HuH-7.5 (cell line): ENCODE measurements around the gene CD151.

Source experiments
- DNase-seq: peaks from one replicate; pipeline ENCODE4 v3.0.0; 2011; ENCODE audit warnings: low spot score

The CD151 gene

GRCh38 chr11:815675-816432, 16.9 kb upstream of the CD151 start:
- no peak for DNase-seq

GRCh38 chr11:816433-816779, 16.3 kb upstream of the CD151 start:
- no peak for DNase-seq

- DNase-seq: peak; percentile 41
Measured at GRCh38 chr11:818396-819128, 14.2 kb upstream of the CD151 start, which contains the start of gene PNPLA2. Gene PNPLA2 (plus strand): TSS chr11:818914. CDS start chr11:819719, 805 bp downstream.

DNA sequence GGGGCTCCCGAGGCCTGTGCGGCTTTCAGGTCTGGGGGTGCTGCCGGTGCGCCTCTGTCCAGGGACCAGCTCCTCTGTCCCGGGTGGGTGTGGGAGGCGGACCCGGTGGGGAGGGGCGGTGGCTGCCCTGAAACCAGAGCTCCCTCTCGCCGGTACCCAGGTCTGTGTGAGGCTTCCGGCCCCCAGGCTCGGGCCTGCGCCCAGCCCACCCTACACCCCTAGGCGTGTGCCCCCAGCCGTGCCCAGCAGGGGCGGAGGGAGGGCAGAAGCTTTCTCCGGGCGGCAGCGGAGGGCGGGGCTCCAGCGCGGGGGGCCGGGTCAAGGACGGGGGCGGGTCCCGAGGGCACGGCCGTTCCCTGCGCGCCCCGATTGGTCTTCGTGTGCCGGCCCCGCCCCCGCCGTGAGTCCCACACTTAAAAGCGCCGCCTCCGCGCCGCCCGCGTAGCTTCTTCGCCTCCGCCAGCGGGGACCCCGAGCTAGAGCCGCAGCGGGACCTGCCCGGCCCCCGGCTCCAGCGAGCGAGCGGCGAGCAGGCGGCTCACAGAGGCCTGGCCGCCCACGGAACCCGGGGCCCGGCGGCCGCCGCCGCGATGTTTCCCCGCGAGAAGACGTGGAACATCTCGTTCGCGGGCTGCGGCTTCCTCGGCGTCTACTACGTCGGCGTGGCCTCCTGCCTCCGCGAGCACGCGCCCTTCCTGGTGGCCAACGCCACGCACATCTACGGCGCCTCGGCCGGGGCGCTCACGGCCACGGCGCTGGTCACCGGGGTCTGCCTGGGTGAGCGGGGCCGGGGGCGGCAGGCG, 13.4 kb upstream of the CD151 start:
- peak; percentile 82 for DNase-seq

DNA sequence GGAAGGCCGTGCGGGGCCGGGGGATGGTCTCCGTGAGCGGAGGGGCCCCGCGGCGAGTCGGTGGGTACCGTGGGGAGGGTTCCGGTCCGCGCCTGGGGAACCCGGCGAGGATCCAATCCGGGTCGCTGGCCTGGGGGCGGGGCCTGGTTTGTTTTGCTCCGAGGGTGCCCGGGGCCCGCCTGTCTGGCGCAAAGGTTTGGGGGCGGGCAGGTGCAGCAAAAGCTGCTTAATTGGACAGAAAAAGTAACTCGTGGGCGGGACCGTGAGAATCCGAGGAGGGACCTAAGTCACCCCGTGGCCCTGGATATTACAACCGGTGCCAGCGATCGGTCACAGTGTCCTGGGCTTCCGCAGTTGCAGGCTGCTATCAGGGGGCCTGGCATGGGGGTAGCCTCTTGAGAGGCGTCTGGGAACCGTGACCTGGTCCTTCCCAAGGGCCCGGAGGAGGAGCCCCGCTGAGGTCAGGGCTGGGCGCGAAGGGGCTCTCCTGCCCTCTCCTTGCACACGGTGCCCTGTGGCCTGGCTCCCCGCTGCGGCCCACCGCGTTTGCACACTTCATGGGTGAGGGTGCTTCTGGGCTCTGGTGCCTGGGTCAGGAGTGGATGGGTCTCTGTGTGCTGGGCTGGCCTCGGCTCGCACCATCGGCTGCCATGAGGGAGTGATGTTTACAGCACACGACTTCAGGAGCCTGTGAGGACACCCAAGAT, 12.7 kb upstream of the CD151 start:
- DNase-seq: peak; percentile 94

DNA sequence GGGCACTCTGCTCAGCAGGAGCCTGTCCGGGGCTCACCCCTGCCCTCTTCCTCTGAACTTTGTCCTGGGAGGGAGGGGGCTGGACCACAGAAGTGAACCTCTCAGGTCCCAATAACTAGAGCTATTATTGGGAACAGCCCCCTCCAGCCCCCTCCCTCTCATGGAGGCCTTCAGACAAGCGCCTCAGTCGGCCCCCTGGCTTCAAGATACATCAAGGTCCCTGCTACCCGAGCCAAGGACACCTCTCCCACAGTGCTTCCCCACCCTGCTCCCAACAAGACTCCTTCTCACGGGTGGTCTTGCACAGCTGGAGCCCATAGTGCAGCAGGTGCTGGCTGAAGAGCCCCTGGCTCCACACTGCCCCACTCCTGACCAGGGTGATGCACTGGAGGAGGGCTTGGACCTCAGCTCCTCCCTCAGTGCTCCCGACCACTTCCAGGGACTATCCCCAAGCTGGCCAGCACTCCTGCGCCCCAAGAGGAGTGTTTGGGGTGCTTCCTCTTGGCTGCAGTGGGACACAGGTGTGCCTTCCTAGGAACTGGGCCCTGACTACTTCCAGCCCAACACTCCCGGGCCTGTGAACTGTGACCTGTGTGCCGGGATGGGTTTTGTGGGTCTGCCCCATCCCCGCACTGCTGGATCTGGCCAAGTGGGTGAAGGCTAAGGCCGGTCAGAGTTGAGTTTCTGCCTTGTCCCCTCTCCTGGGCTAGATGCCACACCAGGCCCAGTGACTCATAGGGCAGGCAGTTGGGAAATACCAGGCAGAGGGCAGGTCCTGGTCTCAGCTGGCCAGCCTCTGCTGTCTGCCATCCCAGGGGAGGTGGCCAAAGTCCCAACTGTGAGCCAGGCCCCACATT, 11.9 kb upstream of the CD151 start:
- no peak for DNase-seq

GRCh38 chr11:821512-822371, 11.0 kb upstream of the CD151 start:
- no peak for DNase-seq

GRCh38 chr11:823441-824291, 9.1 kb upstream of the CD151 start:
- no peak for DNase-seq

GRCh38 chr11:824292-824880, 8.4 kb upstream of the CD151 start:
- no peak for DNase-seq

- no peak for DNase-seq
Measured at GRCh38 chr11:824942-825341, 7.8 kb upstream of the CD151 start.

DNA sequence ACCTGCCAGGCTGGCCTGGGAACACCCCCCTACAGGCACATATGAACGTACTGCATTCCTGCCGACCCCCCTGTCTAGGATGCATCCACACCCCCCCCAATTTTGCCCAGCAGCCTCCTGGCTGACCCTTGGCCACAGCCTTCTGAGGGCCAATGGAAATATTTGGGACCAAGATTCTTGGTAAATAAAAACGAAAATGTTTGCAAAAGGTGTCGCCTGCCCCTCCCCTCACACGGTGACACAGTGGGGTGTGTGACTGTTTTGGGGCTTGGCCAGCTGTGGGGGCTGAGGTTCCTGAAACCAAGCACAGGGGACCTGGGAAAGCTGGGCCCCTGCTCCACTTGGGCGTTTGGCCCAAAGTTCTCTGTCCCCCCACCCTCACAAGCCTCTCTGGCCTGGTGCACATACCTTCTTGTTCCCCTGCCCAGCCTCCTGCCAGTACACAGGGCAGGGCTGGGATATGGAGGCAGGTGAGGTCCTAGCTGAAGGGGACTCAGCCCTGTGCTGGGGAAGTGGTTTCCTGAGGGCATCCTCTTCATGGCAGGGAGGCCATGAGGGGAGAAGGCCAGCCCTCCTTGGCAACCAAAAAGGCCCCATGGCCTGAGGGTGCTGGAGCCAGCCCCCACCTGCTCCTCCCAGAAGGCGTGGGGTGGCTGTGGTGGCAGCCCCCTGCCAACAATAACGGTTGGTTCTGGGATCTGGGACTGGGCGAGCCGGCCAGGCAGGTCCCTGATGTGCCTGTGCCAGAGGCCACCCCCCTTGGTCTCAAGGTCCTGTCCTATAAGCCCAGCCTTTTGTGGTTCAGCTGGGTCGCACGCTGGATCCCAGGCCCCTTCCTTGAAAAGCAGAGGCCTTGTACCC, 7.2 kb upstream of the CD151 start:
- no peak for DNase-seq

GRCh38 chr11:826227-826621, 6.5 kb upstream of the CD151 start:
- DNase-seq: no peak

DNA sequence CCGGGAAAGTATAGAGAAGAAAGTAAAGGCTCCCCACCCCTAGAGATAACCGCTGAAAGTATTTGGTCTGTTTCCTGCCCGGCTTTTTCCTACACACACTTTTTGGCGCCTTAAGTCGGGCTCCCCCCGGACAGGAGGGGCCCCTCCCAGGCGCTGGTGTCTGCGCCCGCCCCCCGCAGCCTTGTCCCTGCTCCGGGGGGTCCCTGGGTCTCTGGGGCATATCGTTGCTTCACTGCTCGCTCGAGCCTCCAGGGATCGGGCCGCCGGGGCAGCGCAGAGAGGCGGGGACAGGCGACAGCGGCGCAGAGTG, 6.0 kb upstream of the CD151 start:
- DNase-seq: no peak

GRCh38 chr11:827146-827896, 5.4 kb upstream of the CD151 start:
- no peak for DNase-seq

DNA sequence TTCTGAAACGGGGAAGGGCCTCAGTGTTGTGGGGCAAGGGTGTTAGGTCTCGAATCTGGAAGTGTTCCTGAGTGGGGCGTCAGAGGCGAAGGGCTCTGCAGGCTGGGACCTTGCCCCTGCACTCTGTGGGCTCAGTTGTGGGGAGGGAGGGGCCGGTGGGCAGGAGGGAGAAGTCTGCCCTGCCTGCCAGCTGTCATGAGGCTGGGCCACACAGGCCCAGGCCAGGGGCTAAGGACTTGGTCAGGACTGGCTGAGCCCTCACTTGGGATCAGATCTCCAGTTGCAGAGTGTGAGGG, 4.9 kb upstream of the CD151 start, which contains the start of gene CRACR2B:
TSS of gene CRACR2B (plus strand) at position 23 of the 296 bp plus-strand sequence. CDS start 689 bp downstream, outside the sequence.
- DNase-seq: no peak

- no peak for DNase-seq
Measured at GRCh38 chr11:828506-829175, 4.1 kb upstream of the CD151 start.
